RWPE1 (cell line): Measurements from ENCODE around the gene SCPEP1.

Experiments used
- CTCF ChIA-PET: fragments of 350-600 bp; sonication (Branson Sonifier 250); formaldehyde crosslinking; extraction: SDS; loops from one replicate; lab custom pipeline; 2021; lab: Yijun Ruan, JAX
- POLR2A ChIA-PET: fragments of 400-600 bp; formaldehyde crosslinking; extraction: SDS; loops from one replicate; lab custom pipeline; 2020; ENCODE audit warnings: antibody characterized with exemption; ENCODE audit not compliant: low non-redundant PET; lab: Yijun Ruan, JAX
- DNase-seq: peaks from one replicate; pipeline ENCODE4 v3.0.0; 2012; ENCODE audit warnings: low spot score
- H3K27ac ChIP-seq: fragments of 450-650 bp; 2 replicates; pipeline ENCODE4 v1.5.1; 2017
- CTCF ChIP-seq: fragments of 450-650 bp; conservative IDR thresholded peaks from 2 replicates; pipeline ENCODE4 v1.5.1; 2017; ENCODE audit warnings: low read depth, mild to moderate bottlenecking

SCPEP1 gene

GRCh38 chr17:56983366-56983765 lies 5.4 kb downstream of the SCPEP1 start:
- TF ChIP-seq CTCF: no peak
- ChIA-PET CTCF (no interaction called here), POLR2A (no interaction called here)
- H3K27ac ChIP-seq: no peak overlapping the region
- DNase-seq: no peak

GRCh38 chr17:56985371-56986162 lies 7.6 kb downstream of the SCPEP1 start:
- CTCF ChIA-PET: no interaction called here
- DNase-seq: no peak

GRCh38 chr17:56987283-56987834 lies 9.4 kb downstream of the SCPEP1 start:
- POLR2A ChIA-PET: no interaction called here
- CTCF ChIA-PET: interaction anchor here (0.6 kb wide), 1 partner anchor 322 kb away, joined by 3 read pairs; no protein-coding TSS in a partner anchor

More at GRCh38 chr17:56985371-56986162, 7.6 kb downstream of the SCPEP1 start:
- POLR2A ChIA-PET: interaction anchor here (0.6 kb wide), 1 partner anchor 22 kb away, joined by 4 read pairs; no protein-coding TSS in a partner anchor
- TF ChIP-seq CTCF: no peak
- H3K27ac ChIP-seq: no peak overlapping the region

GRCh38 chr17:56988901-56989572 lies 11.1 kb downstream of the SCPEP1 start:
- ChIA-PET CTCF (interaction anchor here (0.7 kb wide), 1 partner anchor 1011 kb away, joined by 3 read pairs; no protein-coding TSS in a partner anchor), POLR2A (no interaction called here)
- no peak for DNase-seq
- no peak for TF ChIP-seq CTCF
- no peak overlapping the region for H3K27ac ChIP-seq

More at GRCh38 chr17:56987283-56987834, 9.4 kb downstream of the SCPEP1 start:
- no peak for TF ChIP-seq CTCF
- H3K27ac ChIP-seq: no peak overlapping the region
- DNase-seq: no peak

- no peak for DNase-seq
- ChIA-PET CTCF (no interaction called here), POLR2A (no interaction called here)
- TF ChIP-seq CTCF: no peak
- H3K27ac ChIP-seq: no peak overlapping the region
These were observed 14.4 kb downstream of the SCPEP1 start for GRCh38 chr17:56992364-56992763.
